Activated T-cell treated with anti-CD3 and anti-CD28 coated beads, Interleukin-2, amount 50 U/mL, for 72 hours (primary cell): ENCODE results near the gene MYH9. TPM values are rescaled to one million over a fixed set of nuclear protein-coding genes. Genes with fewer than 3 reads are reported as not detected.
"Not testable (repeated sequence)": the region's sequence is repeated elsewhere in the genome, so short reads cannot be mapped to it uniquely, and the experiment has no call there.

Experiments
- ATAC-seq, 2 donors: fragments of 150-1000 bp; cut with Tn5 transposase; replicated peaks in 1 of 2; 2 replicates each; pipeline ENCODE4 v1.10.0; 2021; ENCODE audit warnings: moderate library complexity in 2 of 2, mild to moderate bottlenecking in 1 of 2
- DNase-seq, 2 donors: peaks; one replicate each; pipeline ENCODE4 v3.0.0; 2021 to 2022; ENCODE audit warnings: mixed read lengths in 1 of 2
- H3K27ac Mint-ChIP-seq: one replicate; pipeline ENCODE4 v1.8.0; 2022; ENCODE audit warnings: mild to moderate bottlenecking, moderate library complexity, mixed read lengths
- H3K27me3 Mint-ChIP-seq: one replicate; pipeline ENCODE4 v1.8.0; 2022; ENCODE audit warnings: low read depth, mixed read lengths
- H3K36me3 Mint-ChIP-seq, 2 donors: one replicate each; pipeline ENCODE4 v1.8.0; 2022; ENCODE audit warnings: mixed read lengths in 2 of 2, mild to moderate bottlenecking in 1 of 2; ENCODE audit not compliant: insufficient read depth in 2 of 2
- H3K4me1 Mint-ChIP-seq: one replicate; pipeline ENCODE4 v1.8.0; 2022; ENCODE audit warnings: low read depth, mixed read lengths
- H3K4me3 Mint-ChIP-seq, 2 donors: one replicate each; pipeline ENCODE4 v1.8.0; 2022; ENCODE audit warnings: mild to moderate bottlenecking in 2 of 2, mixed read lengths in 2 of 2, moderate library complexity in 2 of 2
- H3K9me3 Mint-ChIP-seq, 2 donors: one replicate each; pipeline ENCODE4 v1.8.0; 2022; ENCODE audit warnings: mixed read lengths in 2 of 2
- total RNA-seq, 2 donors: library from RNA; stranded (reverse); gene quantifications; one replicate each; pipeline ENCODE4 v1.2.3, GENCODE V29; 2022

MYH9 gene
- total RNA-seq, 2 donors from 2014 or later: 529 to 662 TPM

DNA sequence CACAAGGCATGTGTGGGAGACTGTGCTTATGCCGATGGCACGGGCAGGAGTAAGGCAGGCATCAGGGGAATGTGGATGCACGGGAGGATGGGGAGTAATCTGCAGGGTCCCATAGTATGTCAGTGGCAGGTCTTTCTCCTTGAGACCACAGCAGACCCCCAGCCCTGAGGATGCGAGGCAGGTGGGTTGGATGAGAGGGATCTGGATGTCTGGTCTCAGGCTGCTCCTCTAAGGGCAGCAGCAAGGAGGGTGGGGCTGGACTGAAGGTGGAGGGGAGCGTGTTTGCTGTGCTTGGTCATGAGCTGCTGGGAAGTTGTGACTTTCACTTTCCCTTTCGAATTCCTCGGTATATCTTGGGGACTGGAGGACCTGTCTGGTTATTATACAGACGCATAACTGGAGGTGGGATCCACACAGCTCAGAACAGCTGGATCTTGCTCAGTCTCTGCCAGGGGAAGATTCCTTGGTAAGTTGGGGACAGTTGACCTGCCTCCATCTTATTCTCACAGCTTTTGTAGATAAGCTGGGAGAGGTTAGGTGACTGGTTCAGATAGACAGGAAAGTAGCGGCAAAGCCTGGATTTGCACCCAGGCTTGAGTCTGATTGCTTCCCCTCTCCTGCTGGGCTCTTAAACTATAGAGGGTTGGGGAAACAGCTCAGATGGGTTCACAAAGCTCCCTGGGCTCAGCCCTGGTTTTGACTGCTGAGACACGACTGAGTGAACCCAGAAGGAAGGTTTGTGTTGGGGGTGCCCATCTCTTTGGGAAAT lies 134.8 kb downstream of the MYH9 start, which contains the start of gene APOL1:
APOL1 (plus strand) TSS at position 380 of the 769 bp plus-strand sequence. CDS start 1,823 bp downstream, outside the sequence.
- peaks cover 10 to 14% of the 10 kb centered on the region in 2 donors for H3K36me3 Mint-ChIP-seq
- H3K27ac Mint-ChIP-seq: peak within 1 kb of the TSS; percentile 98
- DNase-seq (peak; percentile 60 to 62), ATAC-seq (peak; percentile 82 to 84)
- no peaks in the 10 kb centered on the region for H3K27me3 Mint-ChIP-seq
- peaks cover 0 to 6% of the 10 kb centered on the region in 2 donors for H3K9me3 Mint-ChIP-seq
- peak within 1 kb of the TSS; percentile 93 to 96 for H3K4me3 Mint-ChIP-seq
- peaks cover 72% of the 10 kb centered on the region for H3K4me1 Mint-ChIP-seq

DNA sequence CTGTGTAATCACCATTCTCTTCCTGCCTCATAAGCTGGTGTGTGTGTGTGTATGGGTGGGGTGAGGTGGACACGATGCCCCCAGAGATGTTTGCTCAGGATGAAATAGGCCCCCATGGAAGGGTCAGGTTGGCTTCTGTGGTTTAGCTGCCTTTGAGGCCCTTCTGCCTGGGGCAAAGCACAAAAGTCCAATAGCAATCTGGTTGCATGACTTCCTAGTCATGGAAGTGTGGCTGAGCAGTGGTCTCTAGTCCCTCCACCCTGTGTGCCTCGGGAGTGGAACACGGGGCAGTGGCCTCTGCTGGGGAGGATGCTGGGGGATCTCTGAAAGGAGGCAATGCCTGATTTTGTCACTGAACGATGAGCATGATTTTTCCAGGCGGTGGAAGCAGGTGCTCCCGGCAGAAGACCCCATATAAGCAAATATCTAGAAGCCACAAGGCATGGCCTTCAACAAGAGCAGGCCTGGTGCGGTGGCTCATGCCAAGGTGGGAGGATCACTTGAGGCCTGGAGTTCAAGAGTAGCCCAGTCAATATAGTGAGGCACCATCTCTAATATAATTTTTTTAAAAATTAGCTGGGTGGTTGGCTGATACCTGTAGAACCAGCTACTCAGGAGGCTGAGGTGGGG lies 135.7 kb downstream of the MYH9 start:
- H3K27me3 Mint-ChIP-seq, H3K9me3 Mint-ChIP-seq, ATAC-seq, DNase-seq: not testable (repeated sequence)
- H3K4me3 Mint-ChIP-seq: peak overlapping the region; percentile 93 to 96
- H3K4me1 Mint-ChIP-seq: peaks cover 66% of the 10 kb centered on the region
- peaks cover 10 to 14% of the 10 kb centered on the region in 2 donors for H3K36me3 Mint-ChIP-seq
- H3K27ac Mint-ChIP-seq: peak overlapping the region; percentile 98

DNA sequence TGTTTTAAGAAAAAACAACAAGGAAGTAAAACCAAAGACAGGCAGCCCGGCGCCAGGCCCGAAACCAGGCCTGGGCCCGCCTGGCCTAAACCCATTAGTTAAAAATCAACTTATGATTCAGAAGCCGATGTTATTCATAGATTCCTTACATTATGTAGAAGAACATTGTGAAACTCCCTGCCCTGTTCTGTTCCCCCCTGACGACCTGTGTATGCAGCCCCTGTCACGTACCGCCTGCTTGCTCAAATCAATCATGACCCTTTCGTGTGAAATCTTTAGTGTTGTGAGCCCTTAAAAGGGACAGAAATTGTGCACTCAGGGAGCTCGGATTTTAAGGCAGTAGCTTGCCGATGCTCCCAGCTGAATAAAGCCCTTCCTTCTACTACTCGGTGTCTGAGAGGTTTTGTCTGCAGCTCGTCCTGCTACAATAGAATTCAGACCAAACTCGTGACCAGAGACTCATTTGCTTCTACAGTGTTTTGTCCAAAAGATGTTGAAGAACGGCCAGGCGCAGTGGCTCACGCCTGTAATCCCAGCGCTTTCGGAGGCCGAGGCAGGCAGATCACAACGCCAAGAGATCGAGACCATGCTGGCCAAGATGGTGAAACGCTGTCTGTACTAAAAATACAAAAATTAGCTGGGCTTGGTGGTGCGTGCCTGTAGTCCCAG lies 137.3 kb downstream of the MYH9 start:
- H3K27me3 Mint-ChIP-seq, H3K9me3 Mint-ChIP-seq, DNase-seq, ATAC-seq, H3K27ac Mint-ChIP-seq: not testable (repeated sequence)
- peaks cover 50% of the 10 kb centered on the region for H3K4me1 Mint-ChIP-seq
- H3K4me3 Mint-ChIP-seq: peak overlapping the region in 1 of 2 donors; percentile 42
- H3K36me3 Mint-ChIP-seq: peaks cover 10 to 14% of the 10 kb centered on the region in 2 donors

DNA sequence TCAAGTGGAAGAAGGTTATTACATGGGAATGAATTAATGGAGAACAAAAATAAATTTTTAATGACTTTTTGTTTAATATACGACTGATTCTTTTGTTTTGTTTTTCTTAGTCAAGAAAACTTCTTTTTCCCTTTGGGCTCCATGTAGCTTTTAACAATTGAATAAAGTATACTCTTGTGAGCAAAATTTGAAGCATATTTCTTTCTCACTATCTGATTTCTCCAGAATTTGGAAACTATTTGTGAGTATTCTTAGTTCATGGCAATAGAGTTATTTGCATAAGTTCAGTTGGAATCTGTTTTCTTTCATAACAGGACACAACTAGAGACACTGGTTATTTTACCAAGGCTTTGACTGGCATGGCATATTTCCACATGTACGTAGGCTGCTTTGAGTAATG lies 138.6 kb downstream of the MYH9 start:
- ATAC-seq: no peak
- H3K4me1 Mint-ChIP-seq: peaks cover 38% of the 10 kb centered on the region

DNA sequence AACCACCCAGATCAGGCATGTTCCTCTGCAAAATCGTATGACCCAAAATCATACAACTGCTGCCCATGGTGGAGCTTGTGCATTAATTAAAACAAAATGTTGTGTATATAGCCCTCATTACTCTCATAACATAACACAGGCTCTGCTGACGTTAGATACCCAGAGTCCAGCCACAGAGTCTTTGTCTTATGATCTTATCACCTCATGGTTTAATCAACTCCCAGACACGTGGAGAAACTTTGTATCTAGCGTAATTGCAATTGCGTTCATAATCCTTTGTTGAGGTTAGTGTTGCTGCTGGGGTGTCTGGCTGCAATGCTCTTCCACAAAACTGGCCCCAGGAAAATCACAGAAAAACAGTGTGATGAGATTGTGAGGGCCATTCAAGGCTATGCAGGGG lies 139.8 kb downstream of the MYH9 start:
- ATAC-seq (no peak), DNase-seq (no peak)
- H3K4me1 Mint-ChIP-seq: peaks cover 26% of the 10 kb centered on the region
- no peak overlapping the region for H3K4me3 Mint-ChIP-seq
- no peak overlapping the region for H3K27ac Mint-ChIP-seq
- peaks cover 5 to 11% of the 10 kb centered on the region in 2 donors for H3K36me3 Mint-ChIP-seq
- H3K27me3 Mint-ChIP-seq: no peaks in the 10 kb centered on the region
- peaks cover 0 to 7% of the 10 kb centered on the region in 2 donors for H3K9me3 Mint-ChIP-seq

More for the DNA sequence above, 138.6 kb downstream of the MYH9 start:
- Mint-ChIP-seq H3K9me3 (peaks cover 0 to 7% of the 10 kb centered on the region in 2 donors), H3K4me3 (no peak overlapping the region), H3K27ac (no peak overlapping the region), H3K27me3 (no peaks in the 10 kb centered on the region), H3K36me3 (peaks cover 9 to 14% of the 10 kb centered on the region in 2 donors)
- DNase-seq: no peak

DNA sequence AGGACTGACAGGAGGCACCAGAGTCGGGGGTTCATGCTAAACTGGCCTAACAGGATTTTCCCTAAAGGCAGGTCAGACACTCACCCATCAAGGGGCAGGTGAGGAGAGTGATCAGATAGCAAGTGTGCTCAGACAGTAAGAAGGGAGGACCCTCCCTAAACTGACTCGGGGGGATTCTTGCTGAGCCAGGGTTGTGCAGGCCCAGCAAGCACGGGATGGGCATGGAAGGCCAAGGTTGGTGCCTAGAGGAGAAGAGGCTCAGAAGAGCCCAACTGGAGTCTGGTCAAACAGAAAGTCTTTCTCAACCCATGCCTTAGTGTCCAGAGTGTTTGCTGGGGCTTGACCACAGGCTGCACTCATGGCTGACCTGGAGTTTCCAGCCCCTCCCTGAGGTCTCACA lies 141.0 kb downstream of the MYH9 start:
- Mint-ChIP-seq H3K9me3 (peaks cover 4 to 9% of the 10 kb centered on the region in 2 donors), H3K4me3 (no peak overlapping the region), H3K27me3 (no peaks in the 10 kb centered on the region), H3K27ac (no peak overlapping the region), H3K4me1 (peaks cover 13% of the 10 kb centered on the region), H3K36me3 (peaks cover 5 to 18% of the 10 kb centered on the region in 2 donors)
- ATAC-seq (no peak), DNase-seq (no peak)

DNA sequence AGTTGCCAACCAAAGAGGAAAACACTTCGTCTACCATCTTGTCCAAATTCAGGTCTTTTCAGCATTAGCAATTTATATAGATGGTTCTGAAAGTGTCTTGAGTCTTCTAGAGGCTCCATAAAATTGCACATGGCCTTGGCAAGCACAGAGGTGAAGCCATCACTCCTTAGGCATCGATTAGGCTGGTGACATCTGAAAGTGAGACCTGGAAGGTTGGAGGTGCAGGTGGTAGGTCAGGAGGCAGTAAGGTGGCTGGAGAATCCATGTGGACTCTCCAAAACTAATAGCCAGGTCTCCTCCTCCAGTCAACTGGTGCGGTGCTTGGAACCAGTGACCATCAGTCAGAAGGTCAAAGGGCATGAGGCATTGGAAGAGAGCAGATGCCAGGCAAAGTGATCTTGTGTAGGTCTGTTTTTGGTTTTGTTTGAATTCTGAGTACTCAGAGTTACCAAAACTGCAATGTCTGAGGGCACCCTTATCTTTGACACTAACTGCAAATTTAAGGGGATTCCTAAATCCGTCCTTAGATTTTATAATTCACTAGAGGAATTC lies 141.9 kb downstream of the MYH9 start:
- ATAC-seq (no peak), DNase-seq (no peak)
- no peak overlapping the region for H3K4me3 Mint-ChIP-seq
- H3K27me3 Mint-ChIP-seq: no peaks in the 10 kb centered on the region
- peaks cover 4 to 9% of the 10 kb centered on the region in 2 donors for H3K9me3 Mint-ChIP-seq
- peaks cover 5 to 18% of the 10 kb centered on the region in 2 donors for H3K36me3 Mint-ChIP-seq
- H3K4me1 Mint-ChIP-seq: peaks cover 6% of the 10 kb centered on the region
- no peak overlapping the region for H3K27ac Mint-ChIP-seq

DNA sequence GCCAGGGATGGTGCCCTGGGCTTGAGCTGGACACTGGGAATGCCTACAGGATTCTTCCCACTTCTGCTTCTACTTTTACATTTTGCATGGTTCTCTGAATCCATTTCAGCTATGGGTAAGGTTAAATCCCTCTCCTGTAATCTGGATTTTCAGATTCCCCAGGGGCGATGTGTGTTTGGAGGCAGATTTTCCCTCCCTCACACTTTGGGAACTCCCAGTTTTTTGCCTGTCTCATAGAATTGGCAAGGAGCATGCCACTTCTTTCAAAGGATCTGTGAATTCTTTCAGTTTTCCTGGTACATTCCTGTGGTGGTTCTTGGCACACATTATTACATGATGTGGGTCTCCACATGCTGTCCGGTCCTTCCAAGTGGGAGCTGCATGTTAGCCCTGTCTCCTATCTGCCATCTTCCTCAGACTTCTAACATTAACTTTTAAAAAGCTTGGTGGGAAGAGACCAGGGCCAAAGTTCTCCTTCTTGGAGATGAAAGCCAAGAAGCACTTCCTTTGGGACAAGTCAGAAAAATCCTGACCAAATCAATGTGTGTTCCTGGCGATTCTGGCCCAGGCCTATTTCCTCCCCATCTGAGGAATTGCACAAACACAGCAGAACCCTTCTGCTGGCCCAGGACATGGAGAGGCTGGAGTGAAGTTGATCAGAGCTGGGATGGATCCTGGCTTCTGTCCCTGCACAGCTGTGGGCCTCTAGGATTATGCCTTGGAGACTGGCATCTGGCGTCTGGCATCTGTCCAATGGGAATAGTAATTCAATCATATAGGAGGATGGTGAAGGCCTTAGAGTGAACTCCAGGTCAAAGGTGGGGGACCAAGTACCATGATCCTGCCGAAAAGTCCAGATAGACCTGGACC lies 143.0 kb downstream of the MYH9 start:
- peaks cover 5% of the 10 kb centered on the region for H3K4me1 Mint-ChIP-seq
- H3K36me3 Mint-ChIP-seq: peaks cover 5 to 16% of the 10 kb centered on the region in 2 donors
- no peaks in the 10 kb centered on the region for H3K27me3 Mint-ChIP-seq
- ATAC-seq (no peak), DNase-seq (no peak)
- no peak overlapping the region for H3K27ac Mint-ChIP-seq
- no peak overlapping the region for H3K4me3 Mint-ChIP-seq
- peaks cover 4 to 9% of the 10 kb centered on the region in 2 donors for H3K9me3 Mint-ChIP-seq

DNA sequence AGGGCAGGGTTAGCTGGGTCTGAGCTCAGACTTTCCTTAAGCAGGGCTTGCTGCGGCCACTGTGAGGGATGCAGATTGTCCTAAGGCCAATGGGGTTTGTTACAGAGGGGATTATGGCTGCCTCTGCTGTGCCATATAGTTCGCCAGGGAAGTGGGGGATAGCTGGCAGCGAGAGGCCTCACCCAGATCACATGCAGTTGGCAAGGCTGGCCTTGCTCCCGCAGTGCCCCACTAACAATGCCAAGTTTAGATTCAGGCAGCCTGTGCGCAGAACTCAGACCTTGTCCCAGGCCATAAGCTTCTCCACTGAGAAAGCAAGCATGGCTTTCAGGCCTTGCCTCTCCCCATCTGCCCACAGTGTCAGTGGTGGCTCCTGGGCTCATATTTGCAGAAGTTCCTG lies 143.8 kb downstream of the MYH9 start:
- Mint-ChIP-seq H3K36me3 (peaks cover 8 to 18% of the 10 kb centered on the region in 2 donors), H3K4me3 (no peak overlapping the region), H3K27me3 (no peaks in the 10 kb centered on the region), H3K27ac (no peak overlapping the region), H3K9me3 (peaks cover 4 to 8% of the 10 kb centered on the region in 2 donors), H3K4me1 (peaks cover 8% of the 10 kb centered on the region)
- DNase-seq (no peak), ATAC-seq (no peak)

DNA sequence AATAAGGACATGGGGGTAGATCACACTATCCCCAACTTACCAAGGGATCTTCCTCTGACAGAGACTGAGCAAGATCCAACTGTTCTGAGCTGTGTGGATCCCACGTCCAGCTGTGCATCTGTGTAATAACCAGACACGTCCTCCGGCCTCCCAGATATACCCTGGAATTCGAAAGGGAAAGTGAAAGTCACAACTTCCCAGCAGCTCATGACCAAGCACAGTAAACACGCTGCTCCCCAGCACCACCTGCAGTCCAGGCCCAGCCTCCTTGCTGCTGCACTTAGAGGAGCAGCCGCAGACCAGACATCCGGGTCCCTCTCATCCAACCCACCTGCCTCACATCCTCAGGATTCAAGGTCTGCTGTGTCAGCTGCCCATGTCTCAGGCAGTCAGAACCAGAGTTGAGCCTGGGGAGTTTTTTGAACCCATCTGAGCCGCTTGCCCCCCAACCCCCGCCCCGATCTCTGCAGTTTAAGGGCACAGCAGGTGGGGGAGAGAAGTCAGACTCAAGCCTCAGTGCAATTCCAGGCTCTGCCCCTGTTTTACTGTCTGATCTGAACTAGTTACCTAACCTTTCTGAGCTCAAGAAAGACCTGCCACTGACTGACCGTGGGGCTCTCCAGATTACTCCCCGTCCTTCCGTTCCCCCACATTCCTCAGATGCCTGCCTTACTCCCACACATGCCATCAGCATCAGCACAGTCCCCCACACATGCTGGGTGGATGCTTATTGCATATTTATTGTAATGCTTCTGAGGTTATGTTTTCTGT lies 148.2 kb downstream of the MYH9 start, which contains the start of gene APOL2:
APOL2 (minus strand) TSS at position 127 of the 771 bp plus-strand sequence. CDS start 6,365 bp downstream, outside the sequence.
- Mint-ChIP-seq H3K27ac (peak within 1 kb of the TSS; percentile 96), H3K27me3 (no peaks in the 10 kb centered on the region), H3K36me3 (peaks cover 23 to 32% of the 10 kb centered on the region in 2 donors), H3K4me1 (peaks cover 45% of the 10 kb centered on the region), H3K9me3 (peaks cover 2 to 7% of the 10 kb centered on the region in 2 donors), H3K4me3 (peak within 1 kb of the TSS; percentile 96 to 98)
- DNase-seq: peak; percentile 83 to 87
- ATAC-seq: peak; percentile 97 to 98

DNA sequence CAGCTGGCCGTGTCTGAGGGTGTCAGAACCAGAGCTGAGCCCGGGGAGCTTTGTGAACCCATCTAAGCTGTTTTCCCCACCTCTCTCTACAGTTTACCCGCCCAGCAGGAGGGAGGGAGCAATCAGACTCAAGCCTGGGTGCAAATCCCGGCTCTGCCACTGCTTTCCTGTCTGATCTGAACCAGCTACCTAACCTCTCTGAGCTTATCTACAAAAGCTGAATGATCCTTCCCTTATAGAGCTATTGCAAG lies 148.7 kb downstream of the MYH9 start:
- no peak for ATAC-seq
- no peak for DNase-seq
- H3K4me1 Mint-ChIP-seq: peaks cover 50% of the 10 kb centered on the region
- peak overlapping the region; percentile 96 for H3K27ac Mint-ChIP-seq
- H3K4me3 Mint-ChIP-seq: peak overlapping the region; percentile 96 to 98
- peaks cover 2 to 7% of the 10 kb centered on the region in 2 donors for H3K9me3 Mint-ChIP-seq
- H3K27me3 Mint-ChIP-seq: no peaks in the 10 kb centered on the region
- peaks cover 23 to 34% of the 10 kb centered on the region in 2 donors for H3K36me3 Mint-ChIP-seq
